GM12878 (cell line): ENCODE data around the gene MAPKAP1. TPM values are rescaled to one million over a fixed set of nuclear protein-coding genes. Genes with fewer than 3 reads are reported as not detected.

ENCODE experiments used
- ATAC-seq: fragments of 200-7000 bp; cut with Tn5 transposase; 3 replicates; pipeline ENCODE4 v1.9.1; 2020; ENCODE audit warnings: mild to moderate bottlenecking, moderate library complexity
- BruUV-seq: library from RNA; stranded (reverse); fragments of 400-500 nt; replicated peaks from 2 replicates; lab custom pipeline; 2021; lab: Mats Ljungman, UMichigan
- CTCF ChIA-PET: fragments of 300-600 bp; sonication (Branson Sonifier 250); formaldehyde crosslinking; extraction: SDS; loops from one replicate; lab custom pipeline; 2021; ENCODE audit warnings: inconsistent platforms; lab: Yijun Ruan, JAX
- POLR2A ChIA-PET: fragments of 350-600 bp; formaldehyde crosslinking; extraction: SDS; loops from one replicate; lab custom pipeline; 2021; ENCODE audit warnings: inconsistent platforms; lab: Charles Lee
- RAD21 ChIA-PET: fragments of 300-600 bp; sonication (Branson Sonifier 250); formaldehyde crosslinking; loops from one replicate; lab custom pipeline; 2023; ENCODE audit warnings: antibody characterized with exemption; ENCODE audit not compliant: unreplicated experiment; lab: Charles Lee
- SMC1A ChIA-PET: fragments of 300-600 bp; sonication (Branson Sonifier 250); formaldehyde crosslinking; loops from one replicate; lab custom pipeline; 2023; ENCODE audit not compliant: unreplicated experiment, uncharacterized antibody; lab: Charles Lee
- DNase-seq: peaks from one replicate; pipeline ENCODE4 v3.0.0-alpha.2; 2011; ENCODE audit warnings: low read depth, low spot score
- FAIRE-seq: peaks from 3 replicates; lab custom pipeline; 2011; peaks lifted over from hg19 to GRCh38; lab: Jason Lieb, UNC
- H2AFZ ChIP-seq: 2 replicates; pipeline ENCODE4 v1.6.0; 2011; ENCODE audit warnings: low read depth, low read length, control low read depth; ENCODE audit not compliant: control insufficient read depth
- H3K27ac ChIP-seq: 2 replicates; pipeline ENCODE4 v1.5.1; 2011; ENCODE audit warnings: control low read depth; ENCODE audit not compliant: control insufficient read depth, insufficient read depth
- H3K27me3 ChIP-seq, 2 experiments: replicated peaks in 1 of 2; 2 replicates each; pipeline versions ENCODE4 v1.6.0 to v1.6.1; 2011; ENCODE audit warnings: low read length in 1 of 2; ENCODE audit not compliant: control insufficient read depth in 2 of 2, insufficient read depth in 2 of 2
- H3K36me3 ChIP-seq, 2 experiments: 2 replicates each; pipeline ENCODE4 v1.5.1; 2011; ENCODE audit warnings: low read length in 1 of 2; ENCODE audit not compliant: control insufficient read depth in 2 of 2, insufficient read depth in 2 of 2
- H3K4me1 ChIP-seq: 2 replicates; pipeline ENCODE4 v1.6.1; 2011; ENCODE audit warnings: mild to moderate bottlenecking, low read length, moderate library complexity, mixed read lengths; ENCODE audit not compliant: control insufficient read depth, insufficient read depth
- H3K4me2 ChIP-seq: 2 replicates; pipeline ENCODE4 v1.6.0; 2011; ENCODE audit warnings: control low read depth; ENCODE audit not compliant: control insufficient read depth, insufficient read depth
- H3K4me3 ChIP-seq: fragments of 200-600 bp; sonication (generic); 2 replicates; pipeline ENCODE4 v1.5.1; 2016
- H3K79me2 ChIP-seq: 2 replicates; pipeline ENCODE4 v1.6.0; 2011; ENCODE audit warnings: low read length; ENCODE audit not compliant: control insufficient read depth, insufficient read depth
- H3K9ac ChIP-seq: 2 replicates; pipeline ENCODE4 v1.8.0; 2011; ENCODE audit warnings: low read length, control low read depth, mixed read lengths; ENCODE audit not compliant: control insufficient read depth, insufficient read depth
- H3K9me3 ChIP-seq: replicated peaks from 3 replicates; pipeline ENCODE4 v1.5.1; 2011; ENCODE audit warnings: mild to moderate bottlenecking, low read length; ENCODE audit not compliant: control insufficient read depth, insufficient read depth
- H4K20me1 ChIP-seq: 2 replicates; pipeline ENCODE4 v1.6.0; 2011; ENCODE audit not compliant: control insufficient read depth, insufficient read depth
- BHLHE40 ChIP-seq, 2 experiments: fragments of 450-650 bp in 1 of 2; IDR thresholded peaks; 2 replicates each; pipeline ENCODE4 v1.6.1; 2011 to 2017; ENCODE audit warnings: low read depth in 2 of 2, borderline replicate concordance in 1 of 2, improper control_type of control experiment in 1 of 2, low read length in 1 of 2, mild to moderate bottlenecking in 1 of 2
- CBX5 ChIP-seq: sonication (generic); IDR thresholded peaks from 2 replicates; pipeline ENCODE4 v1.6.1; 2016; ENCODE audit warnings: low read depth, moderate library complexity, mild to moderate bottlenecking, inconsistent platforms
- FOS ChIP-seq: IDR thresholded peaks from 3 replicates; pipeline ENCODE4 v1.6.1; 2011; ENCODE audit warnings: borderline replicate concordance; ENCODE audit not compliant: insufficient read length; ENCODE audit errors: extremely low read depth
- FOXM1 ChIP-seq: IDR thresholded peaks from 2 replicates; pipeline ENCODE4 v1.6.1; 2012; ENCODE audit warnings: low read depth, mild to moderate bottlenecking, inconsistent platforms, low read length, moderate library complexity
- GATAD2B ChIP-seq: fragments of 450-650 bp; conservative IDR thresholded peaks from 2 replicates; pipeline ENCODE4 v1.6.1; 2017; ENCODE audit warnings: low read depth, mild to moderate bottlenecking, moderate library complexity
- IKZF1 ChIP-seq: fragments of 450-650 bp; conservative IDR thresholded peaks from 2 replicates; pipeline ENCODE4 v1.6.1; 2017; ENCODE audit warnings: antibody characterized with exemption, mild to moderate bottlenecking
- JUNB ChIP-seq: IDR thresholded peaks from 2 replicates; pipeline ENCODE4 v1.6.1; 2016; ENCODE audit warnings: antibody characterized with exemption, mild to moderate bottlenecking
- MEF2B ChIP-seq: fragments of 450-650 bp; IDR thresholded peaks from 2 replicates; pipeline ENCODE4 v1.6.1; 2018; ENCODE audit warnings: mild to moderate bottlenecking, moderate library complexity; ENCODE audit not compliant: partially characterized antibody, poor library complexity, severe bottlenecking
- MYC ChIP-seq: IDR thresholded peaks from 2 replicates; pipeline ENCODE4 v1.6.1; 2011; ENCODE audit warnings: mild to moderate bottlenecking, low read length, moderate library complexity, inconsistent platforms; ENCODE audit not compliant: insufficient read depth, insufficient replicate concordance, insufficient read length, severe bottlenecking
- NFXL1 ChIP-seq: fragments of 450-650 bp; IDR thresholded peaks from 2 replicates; pipeline ENCODE4 v1.6.1; 2017; ENCODE audit warnings: antibody characterized with exemption, mild to moderate bottlenecking, borderline replicate concordance
- RAD21 ChIP-seq: IDR thresholded peaks from 2 replicates; pipeline ENCODE4 v1.6.1; 2011; ENCODE audit warnings: mild to moderate bottlenecking, low read depth, low read length, moderate library complexity; ENCODE audit not compliant: insufficient read depth
- SKIL ChIP-seq: fragments of 450-650 bp; IDR thresholded peaks from 2 replicates; pipeline ENCODE4 v1.6.1; 2017; ENCODE audit warnings: mild to moderate bottlenecking, low read depth, inconsistent platforms; ENCODE audit not compliant: poor library complexity, severe bottlenecking
- SMC3 ChIP-seq: IDR thresholded peaks from 2 replicates; pipeline ENCODE4 v1.6.1; 2011; ENCODE audit warnings: low read length, improper control_type of control experiment, borderline replicate concordance
- YY1 ChIP-seq: IDR thresholded peaks from 2 replicates; pipeline ENCODE4 v1.6.1; 2011; ENCODE audit warnings: low read depth, mild to moderate bottlenecking, low read length
- ZNF207 ChIP-seq: fragments of 450-650 bp; IDR thresholded peaks from 2 replicates; pipeline ENCODE4 v1.6.1; 2014; ENCODE audit warnings: antibody characterized with exemption, mild to moderate bottlenecking, borderline replicate concordance
- ZNF24 ChIP-seq: fragments of 450-650 bp; IDR thresholded peaks from 2 replicates; pipeline ENCODE4 v1.6.1; 2017; ENCODE audit warnings: antibody characterized with exemption, mild to moderate bottlenecking
- WGBS: methylation state at CpG from one replicate; pipeline ENCODE4 v1.1.6; 2016; ENCODE audit warnings: low lambda C conversion rate; ENCODE audit not compliant: insufficient replicate concordance, insufficient coverage; ENCODE audit errors: missing lambda C conversion rate; 5-methylcytosine and 5-hydroxymethylcytosine counted together
- in situ Hi-C: fragments of 300-500 bp; cut with MboI; formaldehyde crosslinking; loops from 9 replicates; pipeline ENCODE4 v1.14.3; 2018; ENCODE audit warnings: mixed read lengths
- intact Hi-C: fragments of 100-400 bp; cut with micrococcal nuclease; formaldehyde crosslinking; loops from one replicate; pipeline ENCODE4 v1.14.2; 2022; ENCODE audit not compliant: unreplicated experiment
- polyA plus RNA-seq, 11 experiments: library from polyadenylated mRNA; depleted of rRNA in 4 of 11; unstranded in 6 of 11; stranded (reverse) in 5 of 11; fragments of >200 nt; fragmentation: Nextera tagmentation in 4 of 11; fragmentation: Illumina TruSeq in 1 of 11; extraction: Ambion mirVana in 4 of 11; extraction: Trizol in 1 of 11; gene quantifications; 1 replicate in 1 of 11; 2 replicates in 10 of 11; pipeline versions ENCODE4 v1.2.1 to v1.2.3, GENCODE V29; 2011 to 2016; ENCODE audit warnings: inconsistent platforms in 2 of 11, missing spikeins in 2 of 11, low read depth in 1 of 11
- total RNA-seq, 4 experiments: library from RNA; depleted of rRNA in 3 of 4; stranded (reverse); fragments of >200 nt in 3 of 4; fragmentation: Illumina TruSeq in 1 of 4; extraction: Trizol in 1 of 4; gene quantifications; 2 replicates each; pipeline versions ENCODE4 v1.2.1 to v1.2.3, GENCODE V29; 2013 to 2021
- TF ChIP-seq, protein P1 (sequence below): fragments of 450-650 bp; formaldehyde crosslinking; IDR thresholded peaks from 2 replicates; pipeline ENCODE4 v1.4.0; 2020; ENCODE audit warnings: mild to moderate bottlenecking, moderate library complexity

MAPKAP1 gene
- total and polyA plus RNA-seq, 10 of the 15 experiments (the other 5 are each of a cell fraction or from before 2014, with no cell fraction given): 5.1 to 188 (median 105) TPM

- no peak overlapping the region for H3K9ac ChIP-seq
- no peaks in the 10 kb centered on the region for H4K20me1 ChIP-seq
- RAD21 ChIA-PET: interaction anchor here (0.7 to 4.8 kb wide), 28 partner anchors 11 to 840 kb away, joined by 3 to 75 read pairs (median 4); partner anchors contain the start of gene MAPKAP1
- peaks cover 28% of the 10 kb centered on the region for H3K4me1 ChIP-seq
- in situ Hi-C loops: loop anchor here (5.0 to 10.0 kb wide), 2 partner anchors 74 to 666 kb away; no protein-coding TSS in a partner anchor
- H3K36me3 ChIP-seq: peaks cover 6 to 24% of the 10 kb centered on the region in 2 experiments; a peak in 3 of 4 replicates
- no peaks in the 10 kb centered on the region for H3K27me3 ChIP-seq
- H3K4me2 ChIP-seq: no peak overlapping the region
- DNase-seq: peak; percentile 33
- no peak overlapping the region for H3K4me3 ChIP-seq
- CTCF ChIA-PET: interaction anchor here (0.6 to 4.8 kb wide), 81 partner anchors 8 to 933 kb away, joined by 3 to 60 read pairs (median 4); partner anchors contain the start of gene MAPKAP1
- H3K27ac ChIP-seq: no peak overlapping the region; the same call in 1 of the 2 replicates
- no peak overlapping the region for H2AFZ ChIP-seq
- BruUV-seq: no TSS peak
- POLR2A ChIA-PET: interaction anchor here (0.6 to 2.9 kb wide), 4 partner anchors 71 to 151 kb away, joined by 3 to 7 read pairs (median 4); no protein-coding TSS in a partner anchor
- 46% methylated on average over 2 of the region's 2 CpGs for WGBS
- intact Hi-C loops: loop anchor here (1.0 to 5.0 kb wide), 2 partner anchors 73 to 189 kb away; partner anchors contain the start of gene PBX3
- peaks cover 21% of the 10 kb centered on the region for H3K79me2 ChIP-seq
- peak; percentile 79 for ATAC-seq
- H3K9me3 ChIP-seq: no peaks in the 10 kb centered on the region
- SMC1A ChIA-PET: interaction anchor here (0.7 to 7.4 kb wide), 52 partner anchors 10 to 933 kb away, joined by 3 to 93 read pairs (median 4); partner anchors contain the start of gene MAPKAP1
- FAIRE-seq: peak; percentile 76
- TF ChIP-seq NFXL1: no peak
- TF ChIP-seq MEF2B: peak; percentile 81
- no peak for TF ChIP-seq MYC
- 0 out of 2 replicates have a peak, but pooled peaks have one; percentile 22 for TF ChIP-seq FOXM1
- no peak for TF ChIP-seq ZNF207
- TF ChIP-seq JUNB: no peak
- TF ChIP-seq SKIL: peak; percentile 43
- no peak for TF ChIP-seq IKZF1
- TF ChIP-seq SMC3: peak; percentile 93
- 0 out of 2 replicates have a peak, but pooled peaks have one; percentile 10 for TF ChIP-seq ZNF24
- TF ChIP-seq, protein P1, sequence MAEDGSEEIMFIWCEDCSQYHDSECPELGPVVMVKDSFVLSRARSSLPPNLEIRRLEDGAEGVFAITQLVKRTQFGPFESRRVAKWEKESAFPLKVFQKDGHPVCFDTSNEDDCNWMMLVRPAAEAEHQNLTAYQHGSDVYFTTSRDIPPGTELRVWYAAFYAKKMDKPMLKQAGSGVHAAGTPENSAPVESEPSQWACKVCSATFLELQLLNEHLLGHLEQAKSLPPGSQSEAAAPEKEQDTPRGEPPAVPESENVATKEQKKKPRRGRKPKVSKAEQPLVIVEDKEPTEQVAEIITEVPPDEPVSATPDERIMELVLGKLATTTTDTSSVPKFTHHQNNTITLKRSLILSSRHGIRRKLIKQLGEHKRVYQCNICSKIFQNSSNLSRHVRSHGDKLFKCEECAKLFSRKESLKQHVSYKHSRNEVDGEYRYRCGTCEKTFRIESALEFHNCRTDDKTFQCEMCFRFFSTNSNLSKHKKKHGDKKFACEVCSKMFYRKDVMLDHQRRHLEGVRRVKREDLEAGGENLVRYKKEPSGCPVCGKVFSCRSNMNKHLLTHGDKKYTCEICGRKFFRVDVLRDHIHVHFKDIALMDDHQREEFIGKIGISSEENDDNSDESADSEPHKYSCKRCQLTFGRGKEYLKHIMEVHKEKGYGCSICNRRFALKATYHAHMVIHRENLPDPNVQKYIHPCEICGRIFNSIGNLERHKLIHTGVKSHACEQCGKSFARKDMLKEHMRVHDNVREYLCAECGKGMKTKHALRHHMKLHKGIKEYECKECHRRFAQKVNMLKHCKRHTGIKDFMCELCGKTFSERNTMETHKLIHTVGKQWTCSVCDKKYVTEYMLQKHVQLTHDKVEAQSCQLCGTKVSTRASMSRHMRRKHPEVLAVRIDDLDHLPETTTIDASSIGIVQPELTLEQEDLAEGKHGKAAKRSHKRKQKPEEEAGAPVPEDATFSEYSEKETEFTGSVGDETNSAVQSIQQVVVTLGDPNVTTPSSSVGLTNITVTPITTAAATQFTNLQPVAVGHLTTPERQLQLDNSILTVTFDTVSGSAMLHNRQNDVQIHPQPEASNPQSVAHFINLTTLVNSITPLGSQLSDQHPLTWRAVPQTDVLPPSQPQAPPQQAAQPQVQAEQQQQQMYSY (CRISPR knock-in tag): no peak
- no peak for TF ChIP-seq CBX5
- TF ChIP-seq BHLHE40 (IDR thresholded peaks at IDR 0.05; ENCODE audit: borderline replicate concordance in 1 of 2, low read depth in 2 of 2, low read length in 1 of 2): 0 out of 4 replicates have a peak, but pooled peaks of 1 of the 2 experiments have one; percentile 31
- no peak for TF ChIP-seq GATAD2B
- peak; percentile 91 for TF ChIP-seq RAD21
- no peak for TF ChIP-seq FOS
- peak; percentile 84 for TF ChIP-seq YY1
Measured at GRCh38 chr9:125558453-125559092, 148.4 kb downstream of the MAPKAP1 start.
